HepG2 (cell line): Measurements from ENCODE around the gene B3GNT8. TPM values are rescaled to one million over a fixed set of nuclear protein-coding genes. Genes with fewer than 3 reads are reported as not detected.

Experiments used
- ARNTL ChIP-seq: sonication (generic); formaldehyde crosslinking; IDR thresholded peaks from 2 replicates; pipeline ENCODE4 v1.4.0; 2020; ENCODE audit warnings: mild to moderate bottlenecking, missing genetic modification reagents
- CHD4 ChIP-seq: fragments of 200-600 bp; sonication (generic); IDR thresholded peaks from 2 replicates; pipeline ENCODE4 v1.7.0; 2017; ENCODE audit warnings: mild to moderate bottlenecking, low read length, borderline replicate concordance
- E2F1 ChIP-seq: sonication (generic); formaldehyde crosslinking; IDR thresholded peaks from 2 replicates; pipeline ENCODE4 v1.5.0; 2020; ENCODE audit warnings: missing genetic modification reagents
- GABPA ChIP-seq, 2 experiments: IDR thresholded peaks; 2 replicates each; pipeline ENCODE4 v1.6.1; 2011 to 2016; ENCODE audit warnings: low read depth in 2 of 2, low read length in 1 of 2, missing biosample characterization in 1 of 2, missing genetic modification characterization in 1 of 2
- GFI1 ChIP-seq: sonication (generic); formaldehyde crosslinking; IDR thresholded peaks from 2 replicates; pipeline ENCODE4 v1.5.0; 2020; ENCODE audit warnings: missing genetic modification reagents, mild to moderate bottlenecking, borderline replicate concordance
- GZF1 ChIP-seq: sonication (generic); formaldehyde crosslinking; IDR thresholded peaks from 2 replicates; pipeline ENCODE4 v1.5.1; 2020; ENCODE audit warnings: mild to moderate bottlenecking, missing genetic modification reagents
- HMGXB4 ChIP-seq, 2 experiments: sonication (generic) in 1 of 2; formaldehyde crosslinking in 1 of 2; IDR thresholded peaks; 2 replicates each; pipeline versions ENCODE4 v1.4.0 to v1.6.1; 2018 to 2020; ENCODE audit warnings: missing genetic modification reagents in 2 of 2, borderline replicate concordance in 1 of 2, low read depth in 1 of 2, mild to moderate bottlenecking in 1 of 2, missing biosample characterization in 1 of 2
- KAT8 ChIP-seq: IDR thresholded peaks from 2 replicates; pipeline ENCODE4 v1.6.1; 2016; ENCODE audit warnings: missing genetic modification reagents, missing compliant biosample characterization
- KLF16 ChIP-seq, 2 experiments: sonication (generic) in 1 of 2; formaldehyde crosslinking in 1 of 2; IDR thresholded peaks; 2 replicates each; pipeline versions ENCODE4 v1.6.1 to v1.8.0; 2016 to 2023; ENCODE audit warnings: missing genetic modification reagents in 2 of 2, missing compliant biosample characterization in 1 of 2
- MAFG ChIP-seq: sonication (generic); formaldehyde crosslinking; IDR thresholded peaks from 2 replicates; pipeline ENCODE4 v1.5.1; 2020; ENCODE audit warnings: mild to moderate bottlenecking, missing genetic modification reagents
- MAZ ChIP-seq, 2 experiments: sonication (generic) in 1 of 2; formaldehyde crosslinking in 1 of 2; IDR thresholded peaks; 2 replicates each; pipeline versions ENCODE4 v1.5.0 to v1.6.1; 2012 to 2020; ENCODE audit warnings: low read depth in 2 of 2, mild to moderate bottlenecking in 2 of 2, borderline replicate concordance in 1 of 2, improper control_type of control experiment in 1 of 2, low read length in 1 of 2, missing genetic modification reagents in 1 of 2, moderate library complexity in 1 of 2
- NR1H2 ChIP-seq: sonication (generic); formaldehyde crosslinking; IDR thresholded peaks from 2 replicates; pipeline ENCODE4 v1.8.1; 2022; ENCODE audit warnings: low read depth, missing genetic modification reagents, borderline replicate concordance
- NR2C2 ChIP-seq: sonication (generic); formaldehyde crosslinking; IDR thresholded peaks from 2 replicates; pipeline ENCODE4 v1.4.0; 2020; ENCODE audit warnings: missing genetic modification reagents, mild to moderate bottlenecking, moderate library complexity, borderline replicate concordance
- XBP1 ChIP-seq: sonication (generic); formaldehyde crosslinking; IDR thresholded peaks from 2 replicates; pipeline ENCODE4 v1.5.0; 2020; ENCODE audit warnings: missing genetic modification reagents
- ZBTB34 ChIP-seq: sonication (generic); formaldehyde crosslinking; IDR thresholded peaks from 2 replicates; pipeline ENCODE4 v1.8.0; 2022; ENCODE audit warnings: mild to moderate bottlenecking, missing genetic modification reagents
- ZMYM2 ChIP-seq: sonication (generic); formaldehyde crosslinking; IDR thresholded peaks from 2 replicates; pipeline ENCODE4 v1.8.0; 2022; ENCODE audit warnings: mild to moderate bottlenecking, missing genetic modification reagents
- ZNF207 ChIP-seq: fragments of 450-650 bp; IDR thresholded peaks from 2 replicates; pipeline ENCODE4 v1.6.1; 2016; ENCODE audit warnings: antibody characterized with exemption, borderline replicate concordance
- ZNF230 ChIP-seq: sonication (generic); formaldehyde crosslinking; IDR thresholded peaks from 2 replicates; pipeline ENCODE4 v1.4.0; 2020; ENCODE audit warnings: mild to moderate bottlenecking, missing genetic modification reagents
- ZNF577 ChIP-seq: sonication (generic); formaldehyde crosslinking; IDR thresholded peaks from 2 replicates; pipeline ENCODE4 v1.4.0; 2020; ENCODE audit warnings: mild to moderate bottlenecking, low read depth, missing genetic modification reagents, borderline replicate concordance
- ZNF7 ChIP-seq: IDR thresholded peaks from 2 replicates; pipeline ENCODE4 v1.6.1; 2016; ENCODE audit warnings: missing biosample characterization, missing genetic modification reagents
- polyA plus RNA-seq, 8 experiments: library from polyadenylated mRNA; depleted of rRNA in 3 of 8; stranded (reverse) in 7 of 8; unstranded in 1 of 8; fragments of >200 nt; fragmentation: Illumina TruSeq in 4 of 8; extraction: Trizol in 4 of 8; gene quantifications; 2 replicates each; pipeline versions ENCODE4 v1.2.1 to v1.2.3, GENCODE V29; 2011 to 2016; ENCODE audit warnings: low read depth in 4 of 8, missing spikeins in 1 of 8, mixed read lengths in 1 of 8; ENCODE audit not compliant: insufficient read depth in 1 of 8
- total RNA-seq, 5 experiments: library from RNA; depleted of rRNA; stranded (reverse); fragments of >200 nt; fragmentation: Illumina TruSeq; extraction: Trizol; gene quantifications; 2 replicates each; pipeline ENCODE4 v1.2.3, GENCODE V29; 2016; ENCODE audit warnings: low read depth in 1 of 5
- TF ChIP-seq, protein P1 (sequence below): sonication (generic); formaldehyde crosslinking; IDR thresholded peaks from 2 replicates; pipeline ENCODE4 v1.5.0; 2020; ENCODE audit warnings: mild to moderate bottlenecking, missing genetic modification reagents, moderate library complexity
- TF ChIP-seq, protein P2 (sequence below): sonication (generic); formaldehyde crosslinking; IDR thresholded peaks from 2 replicates; pipeline ENCODE4 v1.8.0; 2022; ENCODE audit warnings: missing genetic modification reagents, low read depth, mild to moderate bottlenecking, borderline replicate concordance

B3GNT8 gene
- total and polyA plus RNA-seq, 2 of the 13 experiments (the other 11 are each of a cell fraction or from before 2014, with no cell fraction given), result 0.26 to 1.9 TPM

GRCh38 chr19:41426952-41427646 is at the start of gene B3GNT8 (continued):
- TF ChIP-seq MAZ (IDR thresholded peaks at IDR 0.05; ENCODE audit: borderline replicate concordance, low read depth, low read length) (peak; percentile 81), MAZ (CRISPR knock-in tag; IDR thresholded peaks at IDR 0.05; ENCODE audit: low read depth) (peak; percentile 80), NR1H2 (no peak), ZNF207 (no peak), GABPA (IDR thresholded peaks at IDR 0.05; ENCODE audit: low read depth, low read length) (no peak), GABPA (CRISPR knock-in tag; IDR thresholded peaks at IDR 0.05; ENCODE audit: low read depth) (no peak), NR2C2 (no peak), MAFG (CRISPR knock-in tag) (no peak), ZNF7 (CRISPR knock-in tag) (no peak), HMGXB4 (CRISPR knock-in tag; IDR thresholded peaks at IDR 0.05; ENCODE audit: borderline replicate concordance in 1 of 2, low read depth in 1 of 2) (no peak), ZNF230 (no peak), ZMYM2 (CRISPR knock-in tag) (no peak), ARNTL (CRISPR knock-in tag) (no peak), GFI1 (CRISPR knock-in tag) (peak; percentile 30; the same call in 1 of the 2 replicates), KAT8 (0 out of 2 replicates have a peak, but pooled peaks have one; percentile 33), ZBTB34 (CRISPR knock-in tag) (no peak), ZNF577 (CRISPR knock-in tag) (no peak), XBP1 (no peak), KLF16 (CRISPR knock-in tag; IDR thresholded peaks at IDR 0.05) (0 out of 4 replicates have a peak, but pooled peaks of 1 of the 2 experiments have one; percentile 29), GZF1 (CRISPR knock-in tag) (no peak), E2F1 (no peak), CHD4 (no peak)
- TF ChIP-seq, protein P1, sequence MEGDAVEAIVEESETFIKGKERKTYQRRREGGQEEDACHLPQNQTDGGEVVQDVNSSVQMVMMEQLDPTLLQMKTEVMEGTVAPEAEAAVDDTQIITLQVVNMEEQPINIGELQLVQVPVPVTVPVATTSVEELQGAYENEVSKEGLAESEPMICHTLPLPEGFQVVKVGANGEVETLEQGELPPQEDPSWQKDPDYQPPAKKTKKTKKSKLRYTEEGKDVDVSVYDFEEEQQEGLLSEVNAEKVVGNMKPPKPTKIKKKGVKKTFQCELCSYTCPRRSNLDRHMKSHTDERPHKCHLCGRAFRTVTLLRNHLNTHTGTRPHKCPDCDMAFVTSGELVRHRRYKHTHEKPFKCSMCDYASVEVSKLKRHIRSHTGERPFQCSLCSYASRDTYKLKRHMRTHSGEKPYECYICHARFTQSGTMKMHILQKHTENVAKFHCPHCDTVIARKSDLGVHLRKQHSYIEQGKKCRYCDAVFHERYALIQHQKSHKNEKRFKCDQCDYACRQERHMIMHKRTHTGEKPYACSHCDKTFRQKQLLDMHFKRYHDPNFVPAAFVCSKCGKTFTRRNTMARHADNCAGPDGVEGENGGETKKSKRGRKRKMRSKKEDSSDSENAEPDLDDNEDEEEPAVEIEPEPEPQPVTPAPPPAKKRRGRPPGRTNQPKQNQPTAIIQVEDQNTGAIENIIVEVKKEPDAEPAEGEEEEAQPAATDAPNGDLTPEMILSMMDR, result no peak
- TF ChIP-seq, protein P2, sequence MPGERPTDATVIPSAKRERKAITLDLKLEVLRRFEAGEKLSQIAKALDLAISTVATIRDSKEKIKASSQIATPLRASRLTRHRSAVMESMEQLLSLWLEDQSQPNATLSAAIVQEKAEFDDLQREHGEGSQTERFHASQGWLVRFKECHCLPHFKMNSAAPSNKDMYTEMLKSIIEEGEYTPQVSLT (CRISPR knock-in tag), result no peak
